ENCODE results near the gene ADK. TPM values are rescaled to one million over a fixed set of nuclear protein-coding genes. Genes with fewer than 3 reads are reported as not detected.

Gene ADK
- total and polyA plus RNA-seq, 10 donors: 11.1 to 40.5 (median 32.1) TPM

- intact Hi-C loops (cut with DNase I; ENCODE audit: low total_unique reads): no loop called here
- Histone ChIP-seq H3K4me1 (no peaks in the 10 kb centered on the region), H3K4me3 (no peak overlapping the region), H3K27me3 (replicated peaks in 1 of 7) (no peaks in the 10 kb centered on the region), H3K9me3 (no peaks in the 10 kb centered on the region), H3K27ac (no peak overlapping the region), H3K36me3 (no peaks in the 10 kb centered on the region)
- no peak for DNase-seq
- WGBS, 5 donors: 93 to 98% (median 96%) methylated on average over 2 of the region's 2 CpGs
- no peak for TF ChIP-seq POLR2AphosphoS5 (IDR thresholded peaks at IDR 0.05)
Measured at GRCh38 chr10:74548676-74549075, 397.7 kb downstream of the ADK start.

GRCh38 chr10:74556072-74556705 lies 405.2 kb downstream of the ADK start:
- intact Hi-C loops (cut with DNase I; ENCODE audit: low total_unique reads): no loop called here
- WGBS, 5 donors: 95 to 98% (median 95%) methylated on average over 2 of the region's 2 CpGs

GRCh38 chr10:74557098-74557497 lies 406.1 kb downstream of the ADK start:
- Histone ChIP-seq H3K27me3 (replicated peaks in 1 of 7) (no peaks in the 10 kb centered on the region), H3K27ac (no peak overlapping the region), H3K36me3 (peaks cover 0 to 26% (median 0%) of the 10 kb centered on the region in 6 donors), H3K9me3 (no peaks in the 10 kb centered on the region), H3K4me1 (no peaks in the 10 kb centered on the region), H3K4me3 (no peak overlapping the region)
- TF ChIP-seq POLR2AphosphoS5 (IDR thresholded peaks at IDR 0.05): no peak
- no peak for TF ChIP-seq CTCF (IDR thresholded peaks at IDR 0.05 in 8 of 11, conservative IDR thresholded peaks at IDR 0.05 in 3 of 11)
- no peak for TF ChIP-seq POLR2A (IDR thresholded peaks at IDR 0.05)
- no peak for DNase-seq
- intact Hi-C loops (cut with DNase I; ENCODE audit: low total_unique reads): no loop called here
- 63 to 84% (median 72%) methylated on average over 1 of the region's 1 CpG for WGBS, 5 donors

More at GRCh38 chr10:74556072-74556705, 405.2 kb downstream of the ADK start:
- no peak for DNase-seq
- peaks cover 0 to 26% (median 0%) of the 10 kb centered on the region in 6 donors for H3K36me3 ChIP-seq
- H3K4me1 ChIP-seq: no peaks in the 10 kb centered on the region
- no peak overlapping the region for H3K4me3 ChIP-seq
- H3K27ac ChIP-seq: no peak overlapping the region
- H3K9me3 ChIP-seq: no peaks in the 10 kb centered on the region
- no peaks in the 10 kb centered on the region for H3K27me3 ChIP-seq (replicated peaks in 1 of 7)
- no peak for TF ChIP-seq POLR2AphosphoS5 (IDR thresholded peaks at IDR 0.05)
- no peak for TF ChIP-seq CTCF (IDR thresholded peaks at IDR 0.05 in 8 of 11, conservative IDR thresholded peaks at IDR 0.05 in 3 of 11)
- no peak for TF ChIP-seq POLR2A (IDR thresholded peaks at IDR 0.05)

GRCh38 chr10:74558403-74558802 lies 407.4 kb downstream of the ADK start:
- TF ChIP-seq POLR2AphosphoS5 (IDR thresholded peaks at IDR 0.05) (no peak), POLR2A (IDR thresholded peaks at IDR 0.05) (no peak), CTCF (IDR thresholded peaks at IDR 0.05 in 8 of 11, conservative IDR thresholded peaks at IDR 0.05 in 3 of 11) (no peak)
- Histone ChIP-seq H3K36me3 (peaks cover 0 to 26% (median 0%) of the 10 kb centered on the region in 6 donors), H3K9me3 (no peaks in the 10 kb centered on the region), H3K4me1 (no peaks in the 10 kb centered on the region), H3K27me3 (replicated peaks in 1 of 7) (no peaks in the 10 kb centered on the region), H3K27ac (no peak overlapping the region), H3K4me3 (no peak overlapping the region)
- intact Hi-C loops (cut with DNase I; ENCODE audit: low total_unique reads): no loop called here
- 89 to 94% (median 92%) methylated on average over 3 of the region's 3 CpGs for WGBS, 5 donors
- DNase-seq: no peak
